B cell (primary cell): ENCODE data around the gene PYGO2. TPM values are rescaled to one million over a fixed set of nuclear protein-coding genes. Genes with fewer than 3 reads are reported as not detected.

Experiments
- ATAC-seq: fragments of 200-7000 bp; cut with Tn5 transposase; one replicate; pipeline ENCODE4 v1.10.0; 2021; ENCODE audit warnings: low read depth, mild to moderate bottlenecking, moderate number of reproducible peaks, moderate library complexity
- CTCF ChIA-PET: fragments of 350-600 bp; sonication (Branson Sonifier 250); formaldehyde crosslinking; loops from one replicate; lab custom pipeline; 2021; ENCODE audit warnings: antibody characterized with exemption, inconsistent platforms; lab: Charles Lee
- POLR2A ChIA-PET: fragments of 350-600 bp; sonication (Branson Sonifier 250); formaldehyde crosslinking; loops from one replicate; lab custom pipeline; 2021; ENCODE audit warnings: antibody characterized with exemption; lab: Charles Lee
- DNase-seq: peaks from one replicate; pipeline ENCODE4 v3.0.0; 2013
- H2AFZ ChIP-seq: 2 replicates; pipeline ENCODE4 v1.6.1; 2012; ENCODE audit warnings: mild to moderate bottlenecking, low read depth, low read length; ENCODE audit not compliant: insufficient read depth, poor library complexity, severe bottlenecking
- H3K27ac ChIP-seq, 2 donors: 1 replicate in 1 of 2; 2 replicates in 1 of 2; pipeline ENCODE4 v1.5.1; 2012 to 2013; ENCODE audit warnings: low read length in 2 of 2, mild to moderate bottlenecking in 2 of 2, moderate library complexity in 1 of 2
- H3K27me3 ChIP-seq, 4 experiments: fragments of 200-600 bp in 1 of 4; sonication (generic) in 1 of 4; replicated peaks in 1 of 4; 1 replicate in 2 of 4; 2 replicates in 2 of 4; pipeline versions ENCODE4 v1.6.1 to v1.7.0; 2013 to 2016; ENCODE audit warnings: low read length in 3 of 4, mild to moderate bottlenecking in 2 of 4, mixed read lengths in 1 of 4, moderate library complexity in 1 of 4; ENCODE audit not compliant: insufficient read depth in 4 of 4, control insufficient read depth in 3 of 4; ENCODE audit errors: control extremely low read depth in 1 of 4
- H3K36me3 ChIP-seq, 2 experiments: replicated peaks in 1 of 2; 1 replicate in 1 of 2; 2 replicates in 1 of 2; pipeline versions ENCODE4 v1.6.1 to v1.7.1; 2013; ENCODE audit warnings: low read length in 1 of 2; ENCODE audit not compliant: insufficient read depth in 2 of 2, control insufficient read depth in 1 of 2; ENCODE audit errors: control extremely low read depth in 1 of 2, extremely low read depth in 1 of 2
- H3K4me1 ChIP-seq, 2 donors: fragments of 200-600 bp in 1 of 2; sonication (generic) in 1 of 2; 1 replicate in 1 of 2; 2 replicates in 1 of 2; pipeline versions ENCODE4 v1.5.1 to v1.6.1; 2013 to 2017; ENCODE audit warnings: low read length in 2 of 2; ENCODE audit not compliant: control insufficient read depth in 2 of 2, insufficient read depth in 2 of 2
- H3K4me2 ChIP-seq: replicated peaks from 2 replicates; pipeline ENCODE3; 2012; ENCODE audit warnings: mild to moderate bottlenecking, low read depth, low read length; ENCODE audit not compliant: poor library complexity, severe bottlenecking
- H3K4me3 ChIP-seq, 5 experiments: fragments of 200-600 bp in 1 of 5; sonication (generic) in 1 of 5; 1 replicate in 3 of 5; 2 replicates in 2 of 5; pipeline versions ENCODE4 v1.5.1 to v1.7.0; 2011 to 2016; ENCODE audit warnings: low read length in 4 of 5, mild to moderate bottlenecking in 4 of 5, low read depth in 2 of 5, control low read depth in 1 of 5, moderate library complexity in 1 of 5; ENCODE audit not compliant: insufficient read depth in 1 of 5; ENCODE audit errors: control extremely low read depth in 1 of 5, extremely low read depth in 1 of 5
- H3K79me2 ChIP-seq: fragments of 200-600 bp; sonication (generic); one replicate; pipeline ENCODE4 v1.6.0; 2016; ENCODE audit warnings: low read length; ENCODE audit not compliant: control insufficient read depth, insufficient read depth
- H3K9ac ChIP-seq: fragments of 200-600 bp; sonication (generic); 2 replicates; pipeline ENCODE4 v1.6.1; 2017; ENCODE audit warnings: mild to moderate bottlenecking, low read length, moderate library complexity
- H3K9me3 ChIP-seq, 3 donors: one replicate each; pipeline versions ENCODE4 v1.6.1 to v1.7.1; 2013; ENCODE audit warnings: low read length in 2 of 3; ENCODE audit not compliant: control insufficient read depth in 2 of 3, insufficient read depth in 1 of 3; ENCODE audit errors: control extremely low read depth in 1 of 3
- H4K20me1 ChIP-seq: 2 replicates; pipeline ENCODE4 v1.6.0; 2012; ENCODE audit warnings: mild to moderate bottlenecking, low read length; ENCODE audit not compliant: insufficient read depth, control insufficient read depth, poor library complexity, severe bottlenecking
- H3K27ac Mint-ChIP-seq: one replicate; pipeline ENCODE4 v1.8.0; 2021; ENCODE audit warnings: mixed read lengths
- H3K27me3 Mint-ChIP-seq: one replicate; pipeline ENCODE4 v1.8.0; 2021; ENCODE audit warnings: mixed read lengths
- H3K4me1 Mint-ChIP-seq: one replicate; pipeline ENCODE4 v1.8.0; 2021; ENCODE audit warnings: mixed read lengths
- H3K4me3 Mint-ChIP-seq: one replicate; pipeline ENCODE4 v1.8.0; 2021; ENCODE audit warnings: mixed read lengths
- H3K9me3 Mint-ChIP-seq: one replicate; pipeline ENCODE4 v1.8.0; 2022; ENCODE audit warnings: mixed read lengths; ENCODE audit not compliant: insufficient read depth
- EZH2 ChIP-seq: IDR thresholded peaks from 2 replicates; pipeline ENCODE4 v1.6.1; 2012; ENCODE audit warnings: borderline replicate concordance, low read depth, mild to moderate bottlenecking, moderate library complexity, low read length; ENCODE audit not compliant: insufficient read depth, poor library complexity, severe bottlenecking
- WGBS: methylation state at CpG from one replicate; pipeline ENCODE4 v1.1.5; 2013; ENCODE audit warnings: missing lambda C conversion rate; ENCODE audit not compliant: insufficient coverage; 5-methylcytosine and 5-hydroxymethylcytosine counted together
- intact Hi-C: fragments of 100-400 bp; cut with micrococcal nuclease; formaldehyde crosslinking; loops from one replicate; pipeline ENCODE4 v1.10.0; 2022
- polyA plus RNA-seq: library from polyadenylated mRNA; depleted of rRNA; stranded (reverse); fragments of >200 nt; gene quantifications from 2 replicates; pipeline ENCODE4 v1.2.3, GENCODE V29; 2012
- total RNA-seq, 2 donors: library from RNA; stranded (reverse); fragments of 120-200 nt in 1 of 2; gene quantifications; 1 replicate in 1 of 2; 2 replicates in 1 of 2; pipeline versions ENCODE4 v1.2.3 to v1.2.4, GENCODE V29; 2013 to 2022
- TF ChIP-seq, protein P1 (sequence below): fragments of 200-600 bp; IDR thresholded peaks from one replicate; pipeline ENCODE4 v1.8.0; 2022; ENCODE audit warnings: antibody characterized with exemption, mild to moderate bottlenecking

Gene PYGO2
- total and polyA plus RNA-seq, 2 donors (not counting 1 experiment from before 2014, with no cell fraction given), result 22.2 to 52.7 TPM

DNA sequence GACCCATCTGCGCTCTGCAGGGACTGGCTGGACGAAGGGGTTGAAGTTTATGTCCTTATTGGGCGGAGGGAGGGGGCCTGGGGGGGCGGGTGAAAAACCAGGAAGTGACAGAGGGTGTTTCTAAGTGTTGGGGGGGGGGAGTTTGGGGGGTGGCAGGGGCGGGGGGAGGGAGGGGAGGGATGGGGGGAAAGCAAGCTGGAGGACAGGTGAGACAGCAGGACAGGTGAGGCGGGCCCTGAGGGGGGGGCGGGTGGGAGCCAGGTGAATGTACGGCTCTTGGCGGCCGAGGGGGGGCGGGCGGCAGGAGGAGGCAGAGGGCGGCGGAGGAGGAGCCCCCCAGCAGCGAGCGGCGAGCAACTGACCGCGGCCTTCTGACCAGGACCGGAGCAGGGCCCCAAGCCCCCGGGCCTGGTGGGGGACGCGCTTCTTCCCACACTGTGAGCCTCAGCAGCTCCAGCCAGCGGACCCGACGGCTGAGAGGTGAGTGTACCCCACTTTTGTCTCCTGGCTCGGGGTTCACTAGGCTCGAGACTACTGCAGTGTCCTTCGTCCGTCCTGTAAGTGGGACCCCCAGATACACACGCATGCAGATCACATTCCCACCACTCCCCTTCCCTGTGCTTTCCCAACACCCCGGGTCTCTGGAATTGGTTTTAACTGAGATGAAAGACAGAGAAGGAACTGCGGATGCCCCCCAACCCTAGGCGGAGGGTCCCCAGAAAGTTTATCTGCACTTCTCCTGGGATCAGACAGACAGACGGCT lies 41.1 kb upstream of the PYGO2 start, which contains the start of gene ZBTB7B:
Gene ZBTB7B, plus strand, starts transcription at position 339 of the 763 bp plus-strand sequence. CDS start 11,859 bp downstream, outside the sequence.
- Histone ChIP-seq H3K9me3 (no peaks in the 10 kb centered on the region), H3K79me2 (peaks cover 50% of the 10 kb centered on the region), H3K9ac (peak within 1 kb of the TSS; percentile 94), H2AFZ (peak within 1 kb of the TSS; percentile 90), H3K27me3 (no peaks in the 10 kb centered on the region), H3K27ac (peak within 1 kb of the TSS; percentile 80 to 81), H4K20me1 (peaks cover 17% of the 10 kb centered on the region), H3K36me3 (no peaks in the 10 kb centered on the region), H3K4me1 (peaks cover 49 to 57% of the 10 kb centered on the region in 2 donors), H3K4me2 (peak within 1 kb of the TSS; percentile 97), H3K4me3 (peak within 1 kb of the TSS; percentile 86 to 98 (median 93))
- WGBS, result under 1% methylated on average over 27 of the region's 35 CpGs
- peaks cover 58% of the 10 kb centered on the region for H3K4me1 Mint-ChIP-seq
- no peaks in the 10 kb centered on the region for H3K9me3 Mint-ChIP-seq
- TF ChIP-seq, protein P1, sequence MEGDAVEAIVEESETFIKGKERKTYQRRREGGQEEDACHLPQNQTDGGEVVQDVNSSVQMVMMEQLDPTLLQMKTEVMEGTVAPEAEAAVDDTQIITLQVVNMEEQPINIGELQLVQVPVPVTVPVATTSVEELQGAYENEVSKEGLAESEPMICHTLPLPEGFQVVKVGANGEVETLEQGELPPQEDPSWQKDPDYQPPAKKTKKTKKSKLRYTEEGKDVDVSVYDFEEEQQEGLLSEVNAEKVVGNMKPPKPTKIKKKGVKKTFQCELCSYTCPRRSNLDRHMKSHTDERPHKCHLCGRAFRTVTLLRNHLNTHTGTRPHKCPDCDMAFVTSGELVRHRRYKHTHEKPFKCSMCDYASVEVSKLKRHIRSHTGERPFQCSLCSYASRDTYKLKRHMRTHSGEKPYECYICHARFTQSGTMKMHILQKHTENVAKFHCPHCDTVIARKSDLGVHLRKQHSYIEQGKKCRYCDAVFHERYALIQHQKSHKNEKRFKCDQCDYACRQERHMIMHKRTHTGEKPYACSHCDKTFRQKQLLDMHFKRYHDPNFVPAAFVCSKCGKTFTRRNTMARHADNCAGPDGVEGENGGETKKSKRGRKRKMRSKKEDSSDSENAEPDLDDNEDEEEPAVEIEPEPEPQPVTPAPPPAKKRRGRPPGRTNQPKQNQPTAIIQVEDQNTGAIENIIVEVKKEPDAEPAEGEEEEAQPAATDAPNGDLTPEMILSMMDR, result no peak
- TF ChIP-seq EZH2, result no peak
- DNase-seq, result peak; percentile 57
- peak within 1 kb of the TSS; percentile 90 for H3K4me3 Mint-ChIP-seq
- ChIA-PET POLR2A (interaction anchor here (0.7 to 7.4 kb wide), 7 partner anchors 12 to 1012 kb away, joined by 3 to 74 read pairs (median 4); partner anchors contain the start of genes CKS1B, PMVK and RPS27), CTCF (interaction anchor here (1.3 to 18.4 kb wide), 2 partner anchors 11 to 18 kb away, joined by 3 to 295 read pairs; no protein-coding TSS in a partner anchor)
- peak; percentile 5 for ATAC-seq
- peak within 1 kb of the TSS; percentile 96 for H3K27ac Mint-ChIP-seq
- H3K27me3 Mint-ChIP-seq, result no peaks in the 10 kb centered on the region
- intact Hi-C loops, result loop anchor here (1.0 to 5.0 kb wide), 6 partner anchors 15 to 675 kb away; partner anchors contain the start of genes ADAR, ATP8B2, FLAD1 and UBE2Q1
